ENCODE results near the gene RFTN1.

RFTN1 gene

GRCh38 chr3:16528106-16528505, 14.6 kb upstream of the RFTN1 start:
- DNase-seq = no peak

- no peak for DNase-seq
These were observed 10.7 kb upstream of the RFTN1 start for GRCh38 chr3:16524196-16524595.

- DNase-seq = no peak
These were observed 10.3 kb upstream of the RFTN1 start for GRCh38 chr3:16523778-16524177.

GRCh38 chr3:16522834-16523233, 9.3 kb upstream of the RFTN1 start:
- DNase-seq = no peak

GRCh38 chr3:16520970-16521881, 7.7 kb upstream of the RFTN1 start:
- no peak for DNase-seq

GRCh38 chr3:16520241-16520969, 6.9 kb upstream of the RFTN1 start:
- no peak for DNase-seq

- no peak for DNase-seq
These were observed 3.4 kb upstream of the RFTN1 start for GRCh38 chr3:16516695-16517481.

GRCh38 chr3:16515885-16516420, 2.5 kb upstream of the RFTN1 start:
- no peak for DNase-seq

- DNase-seq = no peak
These were observed 1.4 kb upstream of the RFTN1 start for GRCh38 chr3:16514755-16515353.

- no peak for DNase-seq
These were observed 662 bp upstream of the RFTN1 start for GRCh38 chr3:16514021-16514700.

GRCh38 chr3:16512435-16513140, 911 bp downstream of the RFTN1 start:
- DNase-seq = peak; percentile 13 to 23 (median 18)

GRCh38 chr3:16511681-16512434, 1.6 kb downstream of the RFTN1 start:
- DNase-seq = peak; percentile 25 to 38 (median 32)

- DNase-seq = no peak
These were observed 2.7 kb downstream of the RFTN1 start for GRCh38 chr3:16510620-16511319.

- DNase-seq = no peak
These were observed 3.5 kb downstream of the RFTN1 start for GRCh38 chr3:16509721-16510619.

GRCh38 chr3:16508591-16508995, 4.9 kb downstream of the RFTN1 start:
- DNase-seq = no peak

GRCh38 chr3:16508243-16508578, 5.3 kb downstream of the RFTN1 start:
- no peak for DNase-seq

GRCh38 chr3:16507578-16508242, 5.8 kb downstream of the RFTN1 start:
- no peak for DNase-seq

GRCh38 chr3:16506884-16507577, 6.5 kb downstream of the RFTN1 start:
- no peak for DNase-seq
